K562 (cell line): ENCODE results near the gene MRPL37. TPM values are rescaled to one million over a fixed set of nuclear protein-coding genes. Genes with fewer than 3 reads are reported as not detected.
A peak's percentile ranks its signal among the peaks of the same experiment; 100 is the strongest.

Experiments used
- CHD1 ChIP-seq: fragments of 200-600 bp; sonication (generic); IDR thresholded peaks from one replicate; pipeline ENCODE4 v1.6.1; 2012; ENCODE audit warnings: mild to moderate bottlenecking, moderate library complexity, low read length, inconsistent platforms
- CREB1 ChIP-seq, 2 experiments: sonication (generic) in 1 of 2; formaldehyde crosslinking in 1 of 2; IDR thresholded peaks; 2 replicates each; pipeline versions ENCODE4 v1.6.1 to v1.8.0; 2012 to 2022; ENCODE audit warnings: inconsistent platforms in 1 of 2, mild to moderate bottlenecking in 1 of 2, missing genetic modification reagents in 1 of 2, moderate library complexity in 1 of 2
- LEF1 ChIP-seq: fragments of 450-650 bp; IDR thresholded peaks from 2 replicates; pipeline ENCODE4 v1.6.1; 2016; ENCODE audit warnings: mild to moderate bottlenecking
- MAFG ChIP-seq: fragments of 450-650 bp; conservative IDR thresholded peaks from 2 replicates; pipeline ENCODE4 v1.6.1; 2016; ENCODE audit warnings: missing genetic modification characterization, missing compliant biosample characterization
- MEIS2 ChIP-seq: fragments of 450-650 bp; IDR thresholded peaks from 2 replicates; pipeline ENCODE4 v1.6.1; 2014; ENCODE audit warnings: mild to moderate bottlenecking; ENCODE audit not compliant: partially characterized antibody
- SMAD4 ChIP-seq: fragments of 250-450 bp; sonication (Bioruptor Pico); conservative IDR thresholded peaks from 2 replicates; pipeline ENCODE4 v1.8.0; 2021; ENCODE audit warnings: inconsistent platforms, mild to moderate bottlenecking, moderate library complexity
- WHSC1 ChIP-seq: IDR thresholded peaks from one replicate; pipeline ENCODE4 v1.6.1; 2012; ENCODE audit warnings: low read length, control low read depth, inconsistent platforms
- ZKSCAN8 ChIP-seq: fragments of 200-800 bp; sonication (Bioruptor generic); IDR thresholded peaks from 2 replicates; pipeline ENCODE4 v1.6.1; 2016; ENCODE audit warnings: missing genetic modification characterization, missing compliant biosample characterization
- ZNF146 ChIP-seq: IDR thresholded peaks from one replicate; pipeline ENCODE4 v1.6.1; 2018; ENCODE audit warnings: missing compliant biosample characterization; ENCODE audit not compliant: unreplicated experiment
- ZNF277 ChIP-seq: fragments of 250-450 bp; sonication (Bioruptor Pico); IDR thresholded peaks from 2 replicates; pipeline ENCODE4 v1.8.0; 2022; ENCODE audit warnings: inconsistent platforms, mild to moderate bottlenecking, moderate library complexity, borderline replicate concordance
- ZNF316 ChIP-seq: fragments of 450-650 bp; IDR thresholded peaks from 2 replicates; pipeline ENCODE4 v1.6.1; 2016
- ZNF764 ChIP-seq: fragments of 250-450 bp; sonication (Bioruptor Pico); IDR thresholded peaks from 2 replicates; pipeline ENCODE4 v1.4.0; 2020; ENCODE audit warnings: low read depth, mild to moderate bottlenecking, moderate library complexity
- polyA plus RNA-seq, 8 experiments: library from polyadenylated mRNA; depleted of rRNA in 4 of 8; stranded (reverse) in 5 of 8; unstranded in 3 of 8; fragments of >200 nt; fragmentation: Nextera tagmentation in 2 of 8; fragmentation: Illumina TruSeq in 1 of 8; extraction: Ambion mirVana in 2 of 8; extraction: Trizol in 1 of 8; gene quantifications; 2 replicates each; pipeline versions ENCODE4 v1.2.1 to v1.2.3, GENCODE V29; 2011 to 2014; ENCODE audit warnings: inconsistent platforms in 1 of 8, missing spikeins in 1 of 8
- total RNA-seq, 7 experiments: library from RNA; depleted of rRNA in 6 of 7; stranded (reverse); fragments of >200 nt in 6 of 7; fragmentation: Illumina TruSeq in 2 of 7; extraction: Trizol in 2 of 7; gene quantifications; 2 replicates each; pipeline versions ENCODE4 v1.2.1 to v1.2.3, GENCODE V29; 2011 to 2021; ENCODE audit warnings: low replicate concordance in 1 of 7
- TF ChIP-seq, protein P1 (sequence below): fragments of 150-350 bp; conservative IDR thresholded peaks from 2 replicates; pipeline ENCODE4 v1.6.1; 2014; ENCODE audit warnings: low read length

MRPL37 gene
- total and polyA plus RNA-seq, 9 of the 15 experiments (the other 6 are each of a cell fraction or from before 2014, with no cell fraction given), result 52.2 to 303 (median 180) TPM

DNA sequence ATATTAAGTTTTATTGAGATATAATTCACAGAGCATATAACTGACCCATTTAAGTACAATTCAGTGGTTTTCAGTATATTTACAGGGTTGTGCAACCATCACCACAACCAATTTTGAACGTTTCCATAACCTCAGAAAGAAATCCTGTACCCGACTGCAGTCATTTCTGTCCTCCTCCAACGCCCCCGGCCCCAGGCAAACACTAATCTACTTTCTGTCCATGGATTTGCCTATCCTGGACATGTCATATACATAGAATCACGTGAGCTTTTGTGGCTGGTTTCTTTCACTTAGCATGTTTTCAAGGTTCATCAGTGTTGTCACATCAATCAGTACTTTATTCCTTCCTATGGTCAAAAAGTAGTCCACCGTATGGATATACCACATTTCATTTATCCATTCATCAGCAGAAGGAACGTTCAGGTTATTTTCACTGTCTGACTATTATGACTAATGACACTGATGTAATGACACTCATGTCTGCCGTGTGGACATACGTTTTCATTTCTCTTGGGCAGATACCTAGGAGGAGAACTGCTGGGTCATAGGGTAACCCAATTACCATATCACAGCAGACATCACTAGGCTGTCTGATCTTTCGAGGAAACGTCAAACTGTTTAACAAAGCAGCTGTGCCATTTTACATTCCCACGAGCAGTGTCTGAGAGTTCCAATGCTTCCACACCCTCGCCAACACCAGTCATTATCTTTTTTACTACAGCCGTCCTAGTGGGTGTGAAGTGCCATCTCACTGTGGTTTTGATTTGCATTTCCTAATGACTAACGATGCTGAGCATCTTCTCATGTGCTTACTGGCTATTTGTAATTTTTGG, 30.8 kb downstream of the MRPL37 start (continued):
- TF ChIP-seq, protein P1, sequence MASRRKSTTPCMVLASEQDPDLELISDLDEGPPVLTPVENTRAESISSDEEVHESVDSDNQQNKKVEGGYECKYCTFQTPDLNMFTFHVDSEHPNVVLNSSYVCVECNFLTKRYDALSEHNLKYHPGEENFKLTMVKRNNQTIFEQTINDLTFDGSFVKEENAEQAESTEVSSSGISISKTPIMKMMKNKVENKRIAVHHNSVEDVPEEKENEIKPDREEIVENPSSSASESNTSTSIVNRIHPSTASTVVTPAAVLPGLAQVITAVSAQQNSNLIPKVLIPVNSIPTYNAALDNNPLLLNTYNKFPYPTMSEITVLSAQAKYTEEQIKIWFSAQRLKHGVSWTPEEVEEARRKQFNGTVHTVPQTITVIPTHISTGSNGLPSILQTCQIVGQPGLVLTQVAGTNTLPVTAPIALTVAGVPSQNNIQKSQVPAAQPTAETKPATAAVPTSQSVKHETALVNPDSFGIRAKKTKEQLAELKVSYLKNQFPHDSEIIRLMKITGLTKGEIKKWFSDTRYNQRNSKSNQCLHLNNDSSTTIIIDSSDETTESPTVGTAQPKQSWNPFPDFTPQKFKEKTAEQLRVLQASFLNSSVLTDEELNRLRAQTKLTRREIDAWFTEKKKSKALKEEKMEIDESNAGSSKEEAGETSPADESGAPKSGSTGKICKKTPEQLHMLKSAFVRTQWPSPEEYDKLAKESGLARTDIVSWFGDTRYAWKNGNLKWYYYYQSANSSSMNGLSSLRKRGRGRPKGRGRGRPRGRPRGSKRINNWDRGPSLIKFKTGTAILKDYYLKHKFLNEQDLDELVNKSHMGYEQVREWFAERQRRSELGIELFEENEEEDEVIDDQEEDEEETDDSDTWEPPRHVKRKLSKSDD, result no peak
- TF ChIP-seq SMAD4 (CRISPR knock-in tag) (0 out of 2 replicates have a peak, but pooled peaks have one; percentile 19), ZNF764 (CRISPR knock-in tag) (no peak), ZKSCAN8 (CRISPR knock-in tag) (no peak), MEIS2 (peak; percentile 74), CREB1 (IDR thresholded peaks at IDR 0.05) (no peak), CREB1 (CRISPR knock-in tag; IDR thresholded peaks at IDR 0.05) (peak; percentile 25; the same call in 1 of the 2 replicates), CHD1 (no peak), MAFG (tag) (peak; percentile 61), LEF1 (no peak), ZNF316 (peak; percentile 27; the same call in 1 of the 2 replicates), ZNF277 (no peak), WHSC1 (no peak), ZNF146 (CRISPR knock-in tag) (no peak)
